Fibroblast of lung (primary cell): ENCODE results near the gene MTA1. TPM values are rescaled to one million over a fixed set of nuclear protein-coding genes. Genes with fewer than 3 reads are reported as not detected.

Source experiments
- DNase-seq, 2 donors: peaks; one replicate each; pipeline versions ENCODE4 v3.0.0 to v3.0.0-alpha.2; 2010; ENCODE audit warnings: low read depth in 2 of 2
- H2AFZ ChIP-seq: 2 replicates; pipeline ENCODE4 v1.5.1; 2012; ENCODE audit warnings: low read length, control low read depth, inconsistent platforms
- H3K27ac ChIP-seq: 2 replicates; pipeline ENCODE4 v1.5.1; 2011; ENCODE audit warnings: low read length, control low read depth; ENCODE audit not compliant: insufficient read depth
- H3K27me3 ChIP-seq: 2 replicates; pipeline ENCODE4 v1.5.1; 2011; ENCODE audit warnings: mild to moderate bottlenecking, low read length; ENCODE audit not compliant: control insufficient read depth, insufficient read depth
- H3K36me3 ChIP-seq: 2 replicates; pipeline ENCODE4 v1.5.1; 2011; ENCODE audit warnings: low read length; ENCODE audit not compliant: control insufficient read depth, insufficient read depth
- H3K4me1 ChIP-seq: 2 replicates; pipeline ENCODE4 v1.5.1; 2011; ENCODE audit warnings: low read length; ENCODE audit not compliant: control insufficient read depth, insufficient read depth; ENCODE audit errors: extremely low read depth
- H3K4me2 ChIP-seq: 2 replicates; pipeline ENCODE4 v1.5.1; 2011; ENCODE audit warnings: low read length, control low read depth; ENCODE audit not compliant: insufficient read depth; ENCODE audit errors: extremely low read depth
- H3K4me3 ChIP-seq, 4 experiments: fragments of 200-600 bp in 1 of 4; sonication (generic) in 1 of 4; replicated peaks in 1 of 4; 2 replicates each; pipeline ENCODE4 v1.5.1; 2011 to 2016; ENCODE audit warnings: low read length in 4 of 4, low read depth in 3 of 4, mild to moderate bottlenecking in 3 of 4, control low read depth in 2 of 4, inconsistent platforms in 1 of 4, mixed read lengths in 1 of 4; ENCODE audit not compliant: insufficient read depth in 1 of 4; ENCODE audit errors: control extremely low read depth in 1 of 4
- H3K79me2 ChIP-seq: 2 replicates; pipeline ENCODE4 v1.5.1; 2012; ENCODE audit warnings: mild to moderate bottlenecking, low read length, inconsistent platforms; ENCODE audit not compliant: control insufficient read depth, insufficient read depth
- H3K9ac ChIP-seq: 2 replicates; pipeline ENCODE4 v1.5.1; 2011; ENCODE audit warnings: mild to moderate bottlenecking, low read length, control low read depth; ENCODE audit not compliant: insufficient read depth
- H3K9me3 ChIP-seq: 2 replicates; pipeline ENCODE4 v1.5.1; 2012; ENCODE audit warnings: low read depth, low read length; ENCODE audit not compliant: control insufficient read depth, insufficient read depth
- H4K20me1 ChIP-seq: 2 replicates; pipeline ENCODE4 v1.5.1; 2011; ENCODE audit warnings: low read length; ENCODE audit not compliant: control insufficient read depth, insufficient read depth; ENCODE audit errors: extremely low read depth
- CTCF ChIP-seq, 2 donors: IDR thresholded peaks in 1 of 2; conservative IDR thresholded peaks in 1 of 2; 1 replicate in 1 of 2; 2 replicates in 1 of 2; pipeline ENCODE4 v1.5.1; 2011 to 2012; ENCODE audit warnings: low read length in 2 of 2, control low read depth in 1 of 2, inconsistent platforms in 1 of 2, low read depth in 1 of 2, mild to moderate bottlenecking in 1 of 2
- EZH2 ChIP-seq: IDR thresholded peaks from 2 replicates; pipeline ENCODE4 v1.5.1; 2012; ENCODE audit warnings: low read length, control low read depth, mild to moderate bottlenecking; ENCODE audit errors: missing control alignments
- polyA plus RNA-seq, 2 donors: library from polyadenylated mRNA; depleted of rRNA in 1 of 2; stranded (reverse) in 1 of 2; unstranded in 1 of 2; fragments of >200 nt; gene quantifications; 2 replicates each; pipeline ENCODE4 v1.2.1, GENCODE V29; 2011 to 2012; ENCODE audit warnings: missing spikeins in 1 of 2
- total RNA-seq: library from RNA; depleted of rRNA; stranded (reverse); fragments of >200 nt; gene quantifications from 2 replicates; pipeline ENCODE4 v1.2.1, GENCODE V29; 2014

The MTA1 gene
- total and polyA plus RNA-seq, 2 donors (not counting 1 experiment from before 2014, with no cell fraction given), result 28.6 to 29.7 TPM

GRCh38 chr14:105488781-105489541 is 69.3 kb downstream of the MTA1 start:
- TF ChIP-seq EZH2 (no peak), CTCF (conservative IDR thresholded peaks at IDR 0.05 in 1 of 2, IDR thresholded peaks at IDR 0.05 in 1 of 2; ENCODE audit: low read depth in 1 of 2, low read length in 2 of 2) (no peak)
- peaks cover 19% of the 10 kb centered on the region for H3K27me3 ChIP-seq
- H3K9ac ChIP-seq, result no peak overlapping the region
- H3K9me3 ChIP-seq, result no peaks in the 10 kb centered on the region
- no peak for DNase-seq
- H2AFZ ChIP-seq, result no peak overlapping the region
- H3K27ac ChIP-seq, result no peak overlapping the region
- peaks cover 4% of the 10 kb centered on the region for H3K4me1 ChIP-seq
- H3K36me3 ChIP-seq, result no peaks in the 10 kb centered on the region
- H3K4me2 ChIP-seq, result no peak overlapping the region
- H4K20me1 ChIP-seq, result no peaks in the 10 kb centered on the region
- H3K4me3 ChIP-seq, result peak overlapping the region in 1 of 4 experiments; percentile 70
- H3K79me2 ChIP-seq, result peaks cover 3% of the 10 kb centered on the region

- Histone ChIP-seq H3K4me2 (peak overlapping the region; percentile 92), H3K4me1 (peaks cover 4% of the 10 kb centered on the region), H3K9ac (peak overlapping the region; percentile 88), H3K27me3 (peaks cover 19% of the 10 kb centered on the region), H3K27ac (peak overlapping the region; percentile 90), H3K36me3 (no peaks in the 10 kb centered on the region), H2AFZ (peak overlapping the region; percentile 65), H3K9me3 (no peaks in the 10 kb centered on the region), H4K20me1 (no peaks in the 10 kb centered on the region), H3K79me2 (peaks cover 3% of the 10 kb centered on the region), H3K4me3 (peak overlapping the region; percentile 39 to 70 (median 64))
- peak; percentile 77 to 79 for DNase-seq
- TF ChIP-seq CTCF (conservative IDR thresholded peaks at IDR 0.05 in 1 of 2, IDR thresholded peaks at IDR 0.05 in 1 of 2; ENCODE audit: low read depth in 1 of 2, low read length in 2 of 2) (peak; percentile 56 to 69), EZH2 (no peak)
Measured at GRCh38 chr14:105489542-105490266, 70.1 kb downstream of the MTA1 start.

GRCh38 chr14:105490267-105490571 is 70.6 kb downstream of the MTA1 start:
- Histone ChIP-seq H3K4me2 (peak overlapping the region; percentile 92), H3K27ac (peak overlapping the region; percentile 90), H3K4me3 (peak overlapping the region; percentile 39 to 70 (median 64)), H3K79me2 (peaks cover 3% of the 10 kb centered on the region), H3K9ac (peak overlapping the region; percentile 88), H3K4me1 (peaks cover 4% of the 10 kb centered on the region), H3K27me3 (peaks cover 19% of the 10 kb centered on the region), H3K9me3 (no peaks in the 10 kb centered on the region), H4K20me1 (no peaks in the 10 kb centered on the region), H2AFZ (peak overlapping the region; percentile 23), H3K36me3 (no peaks in the 10 kb centered on the region)
- DNase-seq, result no peak
- TF ChIP-seq CTCF (conservative IDR thresholded peaks at IDR 0.05 in 1 of 2, IDR thresholded peaks at IDR 0.05 in 1 of 2; ENCODE audit: low read depth in 1 of 2, low read length in 2 of 2) (no peak), EZH2 (no peak)
